ENCODE data around the gene HDAC4. TPM values are rescaled to one million over a fixed set of nuclear protein-coding genes. Genes with fewer than 3 reads are reported as not detected.

Gene HDAC4
- total RNA-seq, 4 donors from 2014 or later: 51.4 to 107 (median 70.8) TPM

DNA sequence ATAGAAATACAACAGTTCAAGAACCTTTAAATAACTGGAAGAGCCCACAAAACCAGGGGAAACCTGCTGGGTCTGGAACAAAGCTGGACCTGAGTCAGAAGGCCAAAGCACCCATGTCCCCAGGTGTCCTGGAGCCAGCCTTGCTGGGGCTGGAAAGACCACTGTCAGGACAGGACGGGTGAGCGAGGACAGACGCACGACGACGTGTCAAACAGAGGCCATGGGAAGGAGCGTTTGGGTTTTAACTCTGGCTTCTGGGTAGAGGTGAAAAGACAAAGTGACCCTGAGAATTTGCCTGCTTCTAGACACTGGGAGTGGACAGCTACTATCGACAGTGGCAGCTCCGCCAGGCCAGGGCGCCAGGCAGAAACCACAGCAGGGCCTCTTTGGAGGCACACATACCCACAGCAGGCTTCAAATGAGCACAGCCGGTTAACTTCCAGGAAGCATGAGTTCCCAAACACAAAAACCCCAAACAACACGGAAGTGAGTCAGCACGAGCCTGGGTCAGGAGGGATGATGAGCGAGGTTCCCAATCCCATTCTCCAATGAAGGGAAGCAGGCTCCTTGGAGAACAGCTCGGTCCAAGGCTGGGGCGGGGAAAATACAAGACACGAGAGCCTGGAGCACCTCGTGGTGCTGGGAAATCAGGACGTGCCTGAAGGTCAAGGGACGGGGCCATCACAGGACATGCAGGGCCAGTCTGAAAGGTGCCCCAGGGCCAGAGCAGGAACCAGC lies 344.9 kb downstream of the HDAC4 start:
- Histone ChIP-seq H3K27me3 (no peaks in the 10 kb centered on the region), H3K4me1 (no peaks in the 10 kb centered on the region), H3K36me3 (peaks cover 66% of the 10 kb centered on the region), H3K4me3 (no peak overlapping the region), H3K27ac (no peak overlapping the region), H3K9me3 (no peaks in the 10 kb centered on the region)
- 91% methylated on average over 20 of the region's 20 CpGs for WGBS
- DNase-seq (ENCODE audit: low spot score in 2 of 2): no peak
- TF ChIP-seq POLR2AphosphoS5 (IDR thresholded peaks at IDR 0.05) (no peak), POLR2A (IDR thresholded peaks at IDR 0.05) (no peak), EP300 (IDR thresholded peaks at IDR 0.05) (no peak)
- TF ChIP-seq, protein P1, sequence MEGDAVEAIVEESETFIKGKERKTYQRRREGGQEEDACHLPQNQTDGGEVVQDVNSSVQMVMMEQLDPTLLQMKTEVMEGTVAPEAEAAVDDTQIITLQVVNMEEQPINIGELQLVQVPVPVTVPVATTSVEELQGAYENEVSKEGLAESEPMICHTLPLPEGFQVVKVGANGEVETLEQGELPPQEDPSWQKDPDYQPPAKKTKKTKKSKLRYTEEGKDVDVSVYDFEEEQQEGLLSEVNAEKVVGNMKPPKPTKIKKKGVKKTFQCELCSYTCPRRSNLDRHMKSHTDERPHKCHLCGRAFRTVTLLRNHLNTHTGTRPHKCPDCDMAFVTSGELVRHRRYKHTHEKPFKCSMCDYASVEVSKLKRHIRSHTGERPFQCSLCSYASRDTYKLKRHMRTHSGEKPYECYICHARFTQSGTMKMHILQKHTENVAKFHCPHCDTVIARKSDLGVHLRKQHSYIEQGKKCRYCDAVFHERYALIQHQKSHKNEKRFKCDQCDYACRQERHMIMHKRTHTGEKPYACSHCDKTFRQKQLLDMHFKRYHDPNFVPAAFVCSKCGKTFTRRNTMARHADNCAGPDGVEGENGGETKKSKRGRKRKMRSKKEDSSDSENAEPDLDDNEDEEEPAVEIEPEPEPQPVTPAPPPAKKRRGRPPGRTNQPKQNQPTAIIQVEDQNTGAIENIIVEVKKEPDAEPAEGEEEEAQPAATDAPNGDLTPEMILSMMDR (IDR thresholded peaks at IDR 0.05): no peak

DNA sequence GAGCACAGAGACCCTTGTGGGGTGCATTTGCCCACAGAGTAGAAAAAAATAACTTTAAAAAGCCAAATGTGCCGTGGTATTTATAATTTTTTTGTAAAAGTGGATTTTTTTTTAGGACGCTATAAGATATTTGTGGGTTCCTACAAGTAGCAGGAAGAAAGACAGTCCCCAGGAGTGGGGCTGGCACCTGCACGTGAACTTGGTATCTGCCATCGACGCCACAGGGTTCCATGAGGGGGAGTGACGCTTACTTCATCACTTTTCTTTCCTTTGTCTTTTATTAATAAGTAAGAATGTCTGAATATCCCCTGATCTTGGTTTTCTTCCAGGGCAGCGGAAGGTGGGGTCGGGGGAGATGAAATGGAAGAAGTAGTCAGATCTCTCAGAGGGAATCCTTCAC lies 345.9 kb downstream of the HDAC4 start:
- peaks cover 64% of the 10 kb centered on the region for H3K36me3 ChIP-seq
- no peaks in the 10 kb centered on the region for H3K9me3 ChIP-seq
- DNase-seq (ENCODE audit: low spot score in 2 of 2): no peak
- no peak overlapping the region for H3K4me3 ChIP-seq
- no peaks in the 10 kb centered on the region for H3K4me1 ChIP-seq
- no peaks in the 10 kb centered on the region for H3K27me3 ChIP-seq
- TF ChIP-seq POLR2AphosphoS5 (IDR thresholded peaks at IDR 0.05): no peak
- TF ChIP-seq, protein P1 (IDR thresholded peaks at IDR 0.05): no peak
- no peak for TF ChIP-seq POLR2A (IDR thresholded peaks at IDR 0.05)
- no peak for TF ChIP-seq EP300 (IDR thresholded peaks at IDR 0.05)
- no peak overlapping the region for H3K27ac ChIP-seq
- WGBS: 97% methylated on average over 8 of the region's 8 CpGs

DNA sequence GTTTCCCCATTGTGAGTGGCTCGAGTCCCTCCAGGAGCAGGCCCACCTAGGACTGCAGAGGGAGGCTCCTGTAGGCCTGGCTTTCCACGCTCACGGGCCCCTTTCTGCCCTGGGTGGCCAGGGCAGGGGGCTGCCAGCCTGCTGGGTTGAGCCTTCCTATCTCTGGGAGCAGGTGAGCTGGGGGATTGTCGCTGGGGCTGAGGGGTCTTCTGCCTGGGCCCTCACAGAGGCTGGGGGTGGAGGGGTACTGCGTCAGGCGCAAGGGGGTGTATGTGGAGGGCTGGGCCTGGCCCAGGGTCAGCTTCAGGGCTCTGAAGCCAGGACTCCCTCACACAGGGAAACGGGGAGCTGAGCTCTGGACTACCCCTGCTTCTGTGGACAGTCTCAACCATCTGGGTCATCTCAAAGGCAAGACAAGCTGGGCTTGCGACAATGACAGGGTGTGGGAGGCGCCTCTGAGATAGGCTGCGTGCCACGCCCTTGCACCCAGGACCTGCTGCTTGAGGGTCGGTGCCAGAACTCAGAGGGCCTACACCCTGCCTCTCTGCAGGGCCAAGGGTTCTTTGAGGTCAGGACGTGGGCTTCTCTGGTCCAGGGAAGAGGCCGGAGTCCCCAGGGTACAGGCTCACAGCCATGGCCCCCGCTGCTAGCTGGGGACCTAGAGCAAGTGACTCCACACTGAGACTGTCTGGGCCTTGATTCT lies 346.9 kb downstream of the HDAC4 start:
- Histone ChIP-seq H3K4me3 (no peak overlapping the region), H3K9me3 (no peaks in the 10 kb centered on the region), H3K27me3 (no peaks in the 10 kb centered on the region), H3K4me1 (no peaks in the 10 kb centered on the region), H3K27ac (no peak overlapping the region), H3K36me3 (peaks cover 56% of the 10 kb centered on the region)
- TF ChIP-seq, protein P1 (IDR thresholded peaks at IDR 0.05): no peak
- TF ChIP-seq EP300 (IDR thresholded peaks at IDR 0.05): no peak
- WGBS: 92% methylated on average over 9 of the region's 15 CpGs
- DNase-seq (ENCODE audit: low spot score in 2 of 2): no peak

DNA sequence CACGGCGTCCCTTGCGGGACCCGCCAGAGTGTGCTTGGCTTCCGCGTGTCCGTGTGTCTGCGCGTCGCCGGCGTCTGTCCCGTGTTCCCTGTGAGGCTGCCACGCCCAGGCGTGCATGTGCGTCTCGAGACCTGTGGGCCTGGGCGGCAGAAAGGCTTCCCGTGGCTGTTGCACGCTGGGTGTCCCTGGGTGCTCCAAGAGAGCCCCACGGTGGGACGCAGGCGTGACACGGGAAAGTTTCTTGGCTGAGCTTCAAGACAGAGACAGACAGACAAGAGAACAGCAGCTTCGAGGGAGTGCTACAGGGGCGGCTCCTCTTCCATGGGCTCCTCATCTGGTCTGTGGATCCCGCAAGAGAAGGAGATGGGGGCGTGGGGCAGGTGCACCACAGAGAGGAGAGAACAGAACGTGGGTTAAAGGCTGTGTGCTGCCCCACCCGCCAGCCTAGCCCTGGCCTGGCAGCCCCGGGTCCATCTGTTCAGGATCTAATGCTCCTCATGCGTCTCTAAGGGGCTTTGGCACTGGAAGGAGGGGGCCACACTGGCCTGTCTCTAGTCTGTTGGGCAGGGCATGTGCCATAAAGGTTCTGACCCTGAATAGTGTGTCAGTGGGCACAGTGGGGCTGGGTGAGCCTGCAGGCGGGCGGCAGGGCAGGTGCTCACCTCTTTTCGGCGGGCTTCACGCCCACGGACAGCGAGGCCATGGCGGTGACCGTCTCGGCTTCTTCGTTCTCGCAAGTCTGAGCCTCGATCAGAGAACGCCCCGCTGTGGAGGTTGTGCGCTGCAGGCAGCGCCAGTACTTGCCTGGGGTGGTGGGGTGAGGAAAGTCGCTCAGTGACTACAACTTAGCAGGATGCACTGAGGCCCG lies 347.8 kb downstream of the HDAC4 start:
- TF ChIP-seq POLR2A (IDR thresholded peaks at IDR 0.05) (no peak), POLR2AphosphoS5 (IDR thresholded peaks at IDR 0.05) (no peak), EP300 (IDR thresholded peaks at IDR 0.05) (no peak)
- TF ChIP-seq, protein P1 (IDR thresholded peaks at IDR 0.05): no peak
- Histone ChIP-seq H3K27ac (no peak overlapping the region), H3K4me1 (no peaks in the 10 kb centered on the region), H3K36me3 (peaks cover 54% of the 10 kb centered on the region), H3K4me3 (no peak overlapping the region), H3K27me3 (no peaks in the 10 kb centered on the region), H3K9me3 (no peaks in the 10 kb centered on the region)
- no peak for DNase-seq (ENCODE audit: low spot score in 2 of 2)
- 93% methylated on average over 50 of the region's 51 CpGs for WGBS
